Fibroblast of skin of back (primary cell): ENCODE data around the gene ITPR2.
"Not testable (repeated sequence)": the region's sequence is repeated elsewhere in the genome, so short reads cannot be mapped to it uniquely, and the experiment has no call there.

Experiments used
- DNase-seq: peaks from one replicate; pipeline ENCODE4 v3.0.0-alpha.2; 2013

ITPR2 gene

GRCh38 chr12:26620907-26621306 is 212.1 kb downstream of the ITPR2 start:
- no peak for DNase-seq

DNA sequence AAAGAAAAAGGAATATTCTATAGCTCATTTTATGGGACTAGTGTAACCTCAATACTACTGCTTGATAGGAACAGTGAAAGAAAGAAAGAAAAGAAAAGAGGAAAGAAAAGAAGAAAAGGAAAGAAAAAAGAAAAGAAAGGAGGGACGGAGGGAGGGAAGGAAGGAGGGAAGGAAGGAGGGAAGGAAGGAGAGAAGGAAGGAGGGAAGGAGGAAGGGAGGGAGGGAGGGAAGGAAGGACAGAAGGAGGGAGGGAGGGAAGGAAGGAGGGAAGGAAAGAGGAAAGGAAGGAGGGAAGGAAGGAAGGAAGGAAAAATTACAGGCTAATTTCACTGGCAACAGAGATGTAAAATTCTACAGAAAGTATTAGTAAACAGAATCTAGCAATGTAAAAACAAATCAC is 215.5 kb downstream of the ITPR2 start:
- no peak for DNase-seq

- DNase-seq, result peak; percentile 28
Observed at GRCh38 chr12:26614011-26614616, 218.9 kb downstream of the ITPR2 start.

GRCh38 chr12:26612203-26612602 is 220.8 kb downstream of the ITPR2 start:
- DNase-seq, result no peak

GRCh38 chr12:26611598-26611997 is 221.4 kb downstream of the ITPR2 start:
- no peak for DNase-seq

GRCh38 chr12:26610774-26611173 is 222.2 kb downstream of the ITPR2 start:
- no peak for DNase-seq

DNA sequence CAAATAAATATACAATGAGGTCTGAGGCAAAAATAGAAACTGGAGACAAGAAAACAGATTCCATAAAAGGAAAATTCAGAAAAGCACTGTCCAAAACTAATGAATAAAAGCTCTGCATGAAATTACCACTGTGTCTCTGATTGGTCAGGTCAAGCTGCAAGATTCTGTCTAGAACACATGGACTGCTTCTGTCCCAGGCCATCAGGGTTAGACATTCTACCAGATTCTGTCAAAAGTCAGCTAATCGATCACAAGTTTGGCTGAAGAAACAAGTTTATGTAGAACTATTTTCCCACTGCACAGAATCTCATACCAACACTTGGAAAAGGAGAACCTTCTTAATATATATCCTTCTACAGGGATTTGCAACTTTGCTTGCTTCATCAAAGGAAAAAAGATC is 223.0 kb downstream of the ITPR2 start:
- DNase-seq, result no peak

DNA sequence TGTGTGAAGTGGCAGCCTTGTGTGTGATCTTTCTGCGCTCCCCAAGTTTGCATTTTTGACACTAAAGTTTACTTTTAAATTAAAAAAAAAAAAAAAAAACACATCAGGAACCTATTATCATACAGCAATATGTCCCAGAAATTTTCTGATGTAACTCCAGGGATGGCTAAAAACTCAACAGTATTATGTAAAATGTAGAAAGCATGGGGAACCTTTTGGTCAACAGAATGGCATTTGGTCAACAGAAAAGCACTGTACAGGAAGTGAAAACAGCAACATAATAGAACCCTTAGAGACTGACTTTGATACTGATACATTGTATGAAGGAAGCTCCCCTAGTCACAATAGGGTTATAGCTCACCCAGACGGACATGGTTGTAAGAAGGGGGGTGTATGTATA is 224.3 kb downstream of the ITPR2 start:
- peak; percentile 36 for DNase-seq

GRCh38 chr12:26608273-26608672 is 224.7 kb downstream of the ITPR2 start:
- DNase-seq, result no peak

DNA sequence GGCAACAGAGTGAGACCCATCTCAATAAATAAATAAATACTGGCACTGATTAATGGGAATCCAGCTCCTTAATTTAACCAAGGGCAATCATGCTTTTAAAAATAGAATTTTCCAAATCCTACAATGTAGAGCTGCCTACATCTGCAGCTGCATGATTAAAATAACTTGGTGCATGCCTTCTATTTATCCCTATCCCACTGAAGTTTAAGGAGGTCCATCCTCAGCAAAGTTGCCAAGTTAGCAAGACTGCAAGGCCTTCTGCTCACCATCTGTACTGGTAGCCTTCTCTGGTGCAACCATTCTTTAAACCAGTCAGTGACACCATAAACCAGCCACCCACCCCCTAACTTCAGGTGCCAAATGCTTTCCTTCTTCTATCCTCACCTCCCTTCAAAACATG is 226.1 kb downstream of the ITPR2 start:
- no peak for DNase-seq

DNA sequence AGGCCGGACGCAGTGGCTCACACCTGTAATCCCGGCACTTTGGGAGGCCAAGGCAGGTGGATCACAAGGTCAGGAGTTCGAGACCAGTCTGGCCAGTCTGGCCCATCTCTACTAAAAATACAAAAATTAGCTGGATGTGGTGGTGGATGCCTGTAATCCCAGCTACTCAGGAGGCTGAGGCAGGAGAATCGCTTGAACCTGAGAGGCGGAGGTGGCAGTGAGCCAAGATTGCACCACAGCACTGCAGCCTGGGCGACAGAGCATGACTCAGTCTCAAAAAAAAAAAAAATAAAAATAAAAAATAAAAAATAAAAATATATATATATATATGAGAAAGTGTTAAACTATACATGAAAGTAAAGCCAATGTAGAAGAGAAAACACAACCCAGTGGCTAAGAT is 228.2 kb downstream of the ITPR2 start:
- DNase-seq, result not testable (repeated sequence)

DNA sequence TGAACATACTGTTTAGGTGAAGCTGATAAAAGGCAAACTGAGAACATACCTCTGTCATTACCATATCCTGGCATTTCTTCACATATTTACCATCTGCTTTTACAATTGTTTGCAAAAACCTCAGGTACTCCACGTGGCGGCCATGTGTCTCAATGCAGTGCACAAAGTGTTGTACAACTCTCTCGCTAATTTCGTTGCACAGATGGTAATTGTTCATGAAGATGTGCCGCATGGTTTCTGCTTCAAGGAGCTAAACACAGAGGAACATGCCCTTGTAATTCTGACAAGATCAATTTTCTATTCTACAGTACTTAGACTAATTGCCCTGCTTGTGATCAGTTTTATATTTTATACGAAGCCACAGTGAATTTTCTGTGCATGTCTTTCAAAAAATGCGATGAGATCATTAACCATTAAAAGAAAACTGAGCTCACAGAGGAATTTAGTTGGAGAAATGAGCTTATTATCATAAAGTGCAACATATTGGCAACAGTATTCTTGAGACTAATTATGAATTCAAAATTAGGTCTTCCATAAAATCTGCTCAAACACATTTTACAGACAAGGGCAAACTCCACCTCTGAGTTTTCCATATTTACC is 233.8 kb downstream of the ITPR2 start:
- DNase-seq, result peak; percentile 56

- DNase-seq, result peak; percentile 12
Observed at GRCh38 chr12:26595806-26596205, 237.2 kb downstream of the ITPR2 start.

- no peak for DNase-seq
Observed at GRCh38 chr12:26580619-26581018, 252.4 kb downstream of the ITPR2 start.

GRCh38 chr12:26576266-26576665 is 256.7 kb downstream of the ITPR2 start:
- DNase-seq, result no peak

- no peak for DNase-seq
Observed at GRCh38 chr12:26573225-26573909, 259.6 kb downstream of the ITPR2 start.

GRCh38 chr12:26572137-26572536 is 260.9 kb downstream of the ITPR2 start:
- DNase-seq, result no peak

DNA sequence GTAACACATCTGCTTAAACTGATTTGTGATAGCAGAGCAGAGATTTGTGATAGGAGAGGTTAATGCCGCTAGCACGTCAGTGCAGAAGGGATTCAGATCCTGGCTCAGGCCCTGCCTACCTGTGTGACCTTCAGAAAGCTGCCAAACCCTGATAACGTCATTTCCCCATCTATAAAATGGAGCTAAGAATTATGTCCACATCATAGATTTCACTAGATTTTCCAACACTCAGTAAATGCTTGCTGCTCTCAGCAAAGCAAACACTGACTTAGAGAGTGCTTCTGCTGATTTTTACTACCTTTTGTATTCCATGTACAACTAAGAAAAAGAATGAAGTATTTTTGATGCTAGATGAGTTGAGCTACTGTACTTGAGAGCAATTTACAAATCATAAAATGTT is 261.4 kb downstream of the ITPR2 start:
- DNase-seq, result no peak

DNA sequence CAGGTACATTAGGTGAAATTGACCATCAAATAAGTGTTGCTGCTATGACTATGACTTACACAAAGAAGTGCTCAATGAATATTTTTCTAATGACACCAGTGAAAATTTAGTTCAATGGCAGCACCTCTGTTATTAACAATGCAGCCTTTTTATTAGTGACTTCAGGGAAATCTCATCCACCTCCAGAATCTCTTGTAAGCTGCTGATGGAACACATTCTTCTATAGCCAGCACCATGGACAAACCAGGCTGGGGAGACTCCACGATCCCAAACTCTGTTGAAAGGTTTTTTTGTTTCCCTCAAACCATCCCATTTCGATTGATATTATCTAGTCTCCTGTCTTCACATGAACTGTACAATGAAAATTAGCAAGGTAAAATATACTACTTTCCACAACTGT is 265.9 kb downstream of the ITPR2 start:
- DNase-seq, result no peak

GRCh38 chr12:26566675-26567074 is 266.3 kb downstream of the ITPR2 start:
- DNase-seq, result no peak

DNA sequence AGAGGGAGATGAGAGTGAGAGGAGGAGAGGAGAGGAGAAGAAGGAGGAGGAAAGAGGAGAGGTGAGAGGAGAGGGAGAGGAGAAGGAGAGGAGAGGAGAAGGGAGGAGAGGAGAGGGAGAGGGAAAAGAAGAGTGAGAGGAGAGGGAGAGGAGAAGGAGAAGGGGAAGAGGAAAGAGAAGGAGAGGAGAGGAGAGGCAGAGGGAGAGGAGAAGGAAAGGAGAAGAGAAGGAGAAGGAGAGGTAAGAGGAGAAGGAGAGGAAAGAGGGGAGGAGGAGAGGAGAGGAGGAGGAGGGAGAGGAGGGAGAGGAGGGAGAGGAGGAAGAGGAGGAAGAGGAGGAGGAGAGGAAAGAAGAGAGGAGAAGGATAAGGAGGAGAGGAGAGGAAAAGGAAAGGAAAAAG is 266.8 kb downstream of the ITPR2 start:
- DNase-seq, result no peak

GRCh38 chr12:26564391-26564790 is 268.6 kb downstream of the ITPR2 start:
- DNase-seq, result peak; percentile 31

- no peak for DNase-seq
Observed at GRCh38 chr12:26563552-26563951, 269.4 kb downstream of the ITPR2 start.

- DNase-seq, result no peak
Observed at GRCh38 chr12:26557326-26557725, 275.7 kb downstream of the ITPR2 start.
